ENCODE results near the gene PHYHD1.

DNA sequence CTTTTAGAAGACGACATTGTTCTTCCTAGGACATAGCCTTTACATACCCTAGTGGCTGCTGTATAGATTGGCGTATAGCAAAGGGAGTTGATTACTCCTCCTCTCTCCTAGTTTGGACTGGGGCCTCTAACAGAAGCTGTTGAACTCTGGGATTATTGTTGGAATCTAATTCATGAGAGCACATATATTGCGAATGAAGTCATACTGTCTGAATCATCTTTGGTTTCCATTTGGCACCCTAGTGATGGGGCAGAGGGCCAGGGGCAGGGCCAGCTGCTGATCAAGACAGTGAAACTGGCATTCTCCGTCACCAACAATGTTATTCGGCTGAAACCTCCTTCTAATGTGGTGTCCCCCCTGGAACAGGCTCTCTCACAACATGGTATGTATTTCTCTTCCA is 67.0 kb downstream of the PHYHD1 start:
- TF ChIP-seq, protein P1, sequence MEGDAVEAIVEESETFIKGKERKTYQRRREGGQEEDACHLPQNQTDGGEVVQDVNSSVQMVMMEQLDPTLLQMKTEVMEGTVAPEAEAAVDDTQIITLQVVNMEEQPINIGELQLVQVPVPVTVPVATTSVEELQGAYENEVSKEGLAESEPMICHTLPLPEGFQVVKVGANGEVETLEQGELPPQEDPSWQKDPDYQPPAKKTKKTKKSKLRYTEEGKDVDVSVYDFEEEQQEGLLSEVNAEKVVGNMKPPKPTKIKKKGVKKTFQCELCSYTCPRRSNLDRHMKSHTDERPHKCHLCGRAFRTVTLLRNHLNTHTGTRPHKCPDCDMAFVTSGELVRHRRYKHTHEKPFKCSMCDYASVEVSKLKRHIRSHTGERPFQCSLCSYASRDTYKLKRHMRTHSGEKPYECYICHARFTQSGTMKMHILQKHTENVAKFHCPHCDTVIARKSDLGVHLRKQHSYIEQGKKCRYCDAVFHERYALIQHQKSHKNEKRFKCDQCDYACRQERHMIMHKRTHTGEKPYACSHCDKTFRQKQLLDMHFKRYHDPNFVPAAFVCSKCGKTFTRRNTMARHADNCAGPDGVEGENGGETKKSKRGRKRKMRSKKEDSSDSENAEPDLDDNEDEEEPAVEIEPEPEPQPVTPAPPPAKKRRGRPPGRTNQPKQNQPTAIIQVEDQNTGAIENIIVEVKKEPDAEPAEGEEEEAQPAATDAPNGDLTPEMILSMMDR (IDR thresholded peaks at IDR 0.05; ENCODE audit: low read length) = no peak
- TF ChIP-seq EZH2phosphoT487 (IDR thresholded peaks at IDR 0.05; ENCODE audit: low read length) = no peak
